ENCODE data around the gene SHC1.

SHC1 gene

DNA sequence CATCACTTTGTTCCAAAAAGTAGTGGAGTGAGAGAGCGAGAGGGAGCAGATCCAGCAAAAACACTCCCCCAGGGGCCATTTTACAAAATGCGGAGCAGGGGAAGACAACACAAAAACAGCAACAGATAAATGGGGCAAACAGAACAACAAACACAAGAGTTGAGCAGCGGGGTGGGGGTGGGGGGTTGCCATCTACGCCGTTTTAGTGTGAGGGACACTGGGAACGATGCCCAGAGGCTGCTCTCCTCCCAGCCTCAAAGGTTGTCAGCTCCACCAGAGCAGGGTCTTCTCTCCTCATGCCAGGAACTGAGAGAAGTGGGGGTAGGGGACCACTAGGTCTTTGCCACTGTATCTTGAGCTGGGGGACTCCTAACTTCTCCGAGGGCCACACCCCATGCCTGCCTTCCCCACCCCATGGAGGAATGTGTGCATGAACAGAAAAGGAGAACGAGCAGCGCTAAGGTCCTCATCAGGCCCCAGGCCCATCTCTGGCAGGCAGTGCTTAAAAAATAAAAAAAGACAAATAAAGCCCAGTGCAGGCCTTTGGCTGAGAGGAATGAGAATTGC is 13.4 kb downstream of the SHC1 start:
- Histone ChIP-seq H3K4me3 (IDR thresholded peaks at IDR 0.05; ENCODE audit: insufficient read depth, low read depth, low read length) (peak overlapping the region; percentile 12), H3K27ac (peak overlapping the region; percentile 80; the same call in 1 of the 2 replicates), H3K79me2 (ENCODE audit: insufficient read depth, low read depth) (peaks cover 55% of the 10 kb centered on the region), H4K20me1 (ENCODE audit: insufficient read depth) (no peaks in the 10 kb centered on the region), H3K27me3 (ENCODE audit: insufficient read depth, low read depth) (no peaks in the 10 kb centered on the region), H3K9ac (no peak overlapping the region; the same call in 1 of the 2 replicates), H3K4me2 (peak overlapping the region; percentile 62; the same call in 1 of the 2 replicates), H3K4me1 (ENCODE audit: low read depth, poor library complexity, severe bottlenecking) (peaks cover 60% of the 10 kb centered on the region), H2AFZ (ENCODE audit: low read depth) (no peak overlapping the region), H3K36me3 (ENCODE audit: insufficient read depth) (no peaks in the 10 kb centered on the region)
- TF ChIP-seq, protein P1, sequence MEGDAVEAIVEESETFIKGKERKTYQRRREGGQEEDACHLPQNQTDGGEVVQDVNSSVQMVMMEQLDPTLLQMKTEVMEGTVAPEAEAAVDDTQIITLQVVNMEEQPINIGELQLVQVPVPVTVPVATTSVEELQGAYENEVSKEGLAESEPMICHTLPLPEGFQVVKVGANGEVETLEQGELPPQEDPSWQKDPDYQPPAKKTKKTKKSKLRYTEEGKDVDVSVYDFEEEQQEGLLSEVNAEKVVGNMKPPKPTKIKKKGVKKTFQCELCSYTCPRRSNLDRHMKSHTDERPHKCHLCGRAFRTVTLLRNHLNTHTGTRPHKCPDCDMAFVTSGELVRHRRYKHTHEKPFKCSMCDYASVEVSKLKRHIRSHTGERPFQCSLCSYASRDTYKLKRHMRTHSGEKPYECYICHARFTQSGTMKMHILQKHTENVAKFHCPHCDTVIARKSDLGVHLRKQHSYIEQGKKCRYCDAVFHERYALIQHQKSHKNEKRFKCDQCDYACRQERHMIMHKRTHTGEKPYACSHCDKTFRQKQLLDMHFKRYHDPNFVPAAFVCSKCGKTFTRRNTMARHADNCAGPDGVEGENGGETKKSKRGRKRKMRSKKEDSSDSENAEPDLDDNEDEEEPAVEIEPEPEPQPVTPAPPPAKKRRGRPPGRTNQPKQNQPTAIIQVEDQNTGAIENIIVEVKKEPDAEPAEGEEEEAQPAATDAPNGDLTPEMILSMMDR (conservative IDR thresholded peaks at IDR 0.05; ENCODE audit: low read depth, low read length), result no peak

DNA sequence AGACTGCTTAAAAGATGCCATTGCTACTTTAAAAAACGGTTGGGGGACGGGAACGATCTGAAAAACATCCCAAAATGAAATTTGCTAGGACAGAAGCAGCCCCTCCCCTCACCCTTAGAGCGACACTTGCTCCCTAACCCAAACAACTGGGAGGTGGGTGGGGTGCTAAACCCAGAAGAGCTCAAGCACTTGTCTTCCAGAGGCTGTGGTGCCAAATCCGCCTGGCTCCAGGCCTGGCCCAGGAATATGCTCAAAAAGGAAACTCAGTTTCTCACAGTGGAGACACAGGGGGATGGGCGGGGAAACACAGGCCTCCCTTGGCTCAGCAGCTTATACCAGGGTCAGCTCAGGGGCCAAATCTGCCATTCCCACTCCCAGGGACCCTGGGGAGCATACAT is 14.0 kb downstream of the SHC1 start:
- Histone ChIP-seq H3K4me2 (peak overlapping the region; percentile 62), H3K4me1 (ENCODE audit: low read depth, poor library complexity, severe bottlenecking) (peaks cover 66% of the 10 kb centered on the region), H3K79me2 (ENCODE audit: insufficient read depth, low read depth) (peaks cover 55% of the 10 kb centered on the region), H2AFZ (ENCODE audit: low read depth) (peak overlapping the region; percentile 17; the same call in 1 of the 2 replicates), H3K9ac (peak overlapping the region; percentile 60; the same call in 1 of the 2 replicates), H3K36me3 (ENCODE audit: insufficient read depth) (no peaks in the 10 kb centered on the region), H3K27me3 (ENCODE audit: insufficient read depth, low read depth) (no peaks in the 10 kb centered on the region), H3K27ac (peak overlapping the region; percentile 80), H4K20me1 (ENCODE audit: insufficient read depth) (no peaks in the 10 kb centered on the region), H3K4me3 (IDR thresholded peaks at IDR 0.05; ENCODE audit: insufficient read depth, low read depth, low read length) (peak overlapping the region; percentile 99)
- TF ChIP-seq, protein P1 (conservative IDR thresholded peaks at IDR 0.05; ENCODE audit: low read depth, low read length), result no peak

DNA sequence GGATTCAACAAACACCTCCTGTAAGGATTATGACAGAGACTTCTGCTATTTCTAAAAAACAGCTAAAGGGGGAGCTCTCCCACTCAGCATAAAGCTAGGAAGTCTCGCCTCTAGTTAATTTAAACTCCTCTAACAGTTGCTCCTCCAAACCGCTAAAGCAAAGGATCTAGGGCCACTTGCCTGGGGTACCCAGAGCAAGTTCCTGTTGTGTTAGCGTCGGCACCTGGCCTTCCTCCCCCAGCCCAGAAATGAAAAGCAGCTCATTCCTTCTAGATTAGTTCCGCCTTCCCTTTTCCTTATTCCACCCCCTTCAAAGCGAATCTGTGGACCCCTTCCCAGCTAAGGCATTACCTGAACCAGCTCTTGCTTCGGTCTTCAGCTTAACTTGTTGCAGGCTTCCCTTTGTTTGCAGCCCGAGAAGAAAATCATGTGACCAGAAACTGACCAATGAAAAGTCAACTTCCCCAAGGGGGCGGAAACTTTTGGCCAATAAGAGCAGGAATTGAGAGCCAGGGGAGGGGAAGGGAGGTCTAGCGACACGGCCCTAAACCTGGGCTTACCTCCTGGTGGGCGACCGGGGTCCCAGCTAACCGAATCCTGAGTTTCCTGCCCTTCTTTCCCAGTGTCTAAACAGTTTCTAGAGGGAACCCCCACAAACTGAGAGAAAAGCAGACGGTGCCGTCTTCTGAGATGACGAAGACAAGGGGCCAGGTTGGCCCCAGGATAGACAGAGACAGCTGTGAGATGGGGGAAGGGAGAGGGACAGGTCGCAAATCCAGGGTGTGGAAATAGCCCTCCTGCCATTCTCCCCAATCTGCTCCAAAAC is 14.6 kb downstream of the SHC1 start, which contains the start of gene PBXIP1:
TSS of gene PBXIP1 (minus strand) at position 382 of the 826 bp plus-strand sequence. CDS start 2,378 bp downstream, outside the sequence.
- peak within 1 kb of the TSS; percentile 80 for H3K27ac ChIP-seq
- peaks cover 72% of the 10 kb centered on the region for H3K4me1 ChIP-seq (ENCODE audit: low read depth, poor library complexity, severe bottlenecking)
- TF ChIP-seq, protein P1 (conservative IDR thresholded peaks at IDR 0.05; ENCODE audit: low read depth, low read length), result peak; percentile 82
- peak within 1 kb of the TSS; percentile 99 for H3K4me3 ChIP-seq (IDR thresholded peaks at IDR 0.05; ENCODE audit: insufficient read depth, low read depth, low read length)
- no peaks in the 10 kb centered on the region for H3K27me3 ChIP-seq (ENCODE audit: insufficient read depth, low read depth)
- H3K36me3 ChIP-seq (ENCODE audit: insufficient read depth), result no peaks in the 10 kb centered on the region
- H4K20me1 ChIP-seq (ENCODE audit: insufficient read depth), result no peaks in the 10 kb centered on the region
- H3K9ac ChIP-seq, result peak within 1 kb of the TSS; percentile 60
- H2AFZ ChIP-seq (ENCODE audit: low read depth), result peak within 1 kb of the TSS; percentile 17
- peaks cover 50% of the 10 kb centered on the region for H3K79me2 ChIP-seq (ENCODE audit: insufficient read depth, low read depth)
- peak within 1 kb of the TSS; percentile 62 for H3K4me2 ChIP-seq

DNA sequence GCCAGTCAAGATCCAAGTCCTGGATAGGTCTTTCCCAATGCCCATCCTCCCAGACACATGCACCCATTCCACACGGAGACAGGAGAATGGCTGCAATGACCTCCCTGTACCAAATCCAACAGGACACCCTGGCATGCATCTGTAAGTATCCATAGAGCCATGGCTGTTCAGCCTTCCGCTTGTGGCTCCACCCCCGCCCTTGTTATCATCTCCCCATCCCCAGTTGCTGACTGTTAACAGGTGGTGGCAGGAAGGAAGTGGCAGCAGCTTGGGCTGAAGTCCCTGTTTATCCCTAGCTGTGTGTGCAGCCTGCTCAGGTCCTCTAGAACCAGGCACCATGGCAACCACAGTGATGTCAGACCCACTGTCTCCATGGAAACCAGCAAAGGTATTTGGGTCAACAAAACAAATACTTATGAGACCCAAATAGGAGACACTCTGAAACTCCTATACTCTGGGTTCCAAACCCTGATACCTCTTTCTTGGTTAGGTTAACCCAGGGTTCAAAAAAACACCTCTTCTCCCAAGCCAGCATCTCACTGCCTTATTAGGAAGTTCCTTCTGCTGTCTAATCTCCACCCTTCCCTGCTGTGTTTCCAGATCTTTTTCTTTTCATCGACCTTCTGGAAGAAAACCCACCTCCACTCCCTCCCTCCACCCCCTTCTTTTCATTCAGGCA is 15.4 kb downstream of the SHC1 start:
- H3K4me2 ChIP-seq, result peak overlapping the region; percentile 62
- peak overlapping the region; percentile 99 for H3K4me3 ChIP-seq (IDR thresholded peaks at IDR 0.05; ENCODE audit: insufficient read depth, low read depth, low read length)
- no peaks in the 10 kb centered on the region for H3K27me3 ChIP-seq (ENCODE audit: insufficient read depth, low read depth)
- peak overlapping the region; percentile 60 for H3K9ac ChIP-seq
- peak overlapping the region; percentile 80 for H3K27ac ChIP-seq
- peaks cover 42% of the 10 kb centered on the region for H3K79me2 ChIP-seq (ENCODE audit: insufficient read depth, low read depth)
- no peaks in the 10 kb centered on the region for H4K20me1 ChIP-seq (ENCODE audit: insufficient read depth)
- H2AFZ ChIP-seq (ENCODE audit: low read depth), result peak overlapping the region; percentile 17; the same call in 1 of the 2 replicates
- H3K4me1 ChIP-seq (ENCODE audit: low read depth, poor library complexity, severe bottlenecking), result peaks cover 67% of the 10 kb centered on the region
- TF ChIP-seq, protein P1 (conservative IDR thresholded peaks at IDR 0.05; ENCODE audit: low read depth, low read length), result no peak
- H3K36me3 ChIP-seq (ENCODE audit: insufficient read depth), result no peaks in the 10 kb centered on the region
